Parathyroid adenoma (tissue), 2 donors: ENCODE data around the gene DACT3.

Experiments
- H2AFZ ChIP-seq: fragments of 300-600 bp; sonication (generic); one replicate; pipeline ENCODE4 v1.7.0; 2017; ENCODE audit warnings: antibody characterized with exemption, mild to moderate bottlenecking
- H3K27ac ChIP-seq: fragments of 300-600 bp; sonication (generic); one replicate; pipeline ENCODE4 v1.7.0; 2017
- H3K27me3 ChIP-seq: fragments of 300-600 bp; sonication (generic); one replicate; pipeline ENCODE4 v1.7.0; 2017; ENCODE audit warnings: low read length; ENCODE audit not compliant: control insufficient read depth, insufficient read depth
- H3K36me3 ChIP-seq: fragments of 300-600 bp; sonication (generic); one replicate; pipeline ENCODE4 v1.7.0; 2017; ENCODE audit warnings: low read length; ENCODE audit not compliant: control insufficient read depth, insufficient read depth
- H3K4me1 ChIP-seq: fragments of 300-600 bp; sonication (generic); one replicate; pipeline ENCODE4 v1.7.0; 2017; ENCODE audit warnings: control low read depth
- H3K4me2 ChIP-seq: fragments of 300-600 bp; sonication (generic); one replicate; pipeline ENCODE4 v1.7.0; 2017; ENCODE audit warnings: low read length
- H3K4me3 ChIP-seq: fragments of 300-600 bp; sonication (generic); one replicate; pipeline ENCODE4 v1.7.0; 2017; ENCODE audit warnings: low read depth, low read length
- H3K79me2 ChIP-seq: fragments of 300-600 bp; sonication (generic); one replicate; pipeline ENCODE4 v1.7.0; 2017; ENCODE audit warnings: control low read depth
- H3K9ac ChIP-seq: fragments of 300-600 bp; sonication (generic); one replicate; pipeline ENCODE4 v1.7.0; 2017; ENCODE audit warnings: mild to moderate bottlenecking
- H3K9me3 ChIP-seq: fragments of 300-600 bp; sonication (generic); one replicate; pipeline ENCODE4 v1.7.0; 2017; ENCODE audit warnings: low read length; ENCODE audit not compliant: control insufficient read depth
- CTCF ChIP-seq: fragments of 300-600 bp; sonication (generic); IDR thresholded peaks from one replicate; pipeline ENCODE4 v1.7.0; 2017; ENCODE audit warnings: antibody characterized with exemption, mild to moderate bottlenecking
- donor health status: primary hyperparathyroidism.

The DACT3 gene

GRCh38 chr19:46598372-46598917 is 62.5 kb downstream of the DACT3 start:
- no peak for TF ChIP-seq CTCF
- no peak overlapping the region for H3K27ac ChIP-seq
- no peaks in the 10 kb centered on the region for H3K27me3 ChIP-seq
- no peak overlapping the region for H3K4me3 ChIP-seq
- H3K9ac ChIP-seq = no peak overlapping the region
- no peak overlapping the region for H3K4me2 ChIP-seq
- H3K4me1 ChIP-seq = peaks cover 9% of the 10 kb centered on the region
- H3K79me2 ChIP-seq = peaks cover 7% of the 10 kb centered on the region
- no peaks in the 10 kb centered on the region for H3K36me3 ChIP-seq
- no peaks in the 10 kb centered on the region for H3K9me3 ChIP-seq
- H2AFZ ChIP-seq = no peak overlapping the region
